H1 (cell line): Measurements from ENCODE around the gene EPHA3. TPM values are rescaled to one million over a fixed set of nuclear protein-coding genes. Genes with fewer than 3 reads are reported as not detected.

ENCODE experiments used
- ATF2 ChIP-seq: IDR thresholded peaks from 2 replicates; pipeline ENCODE4 v1.6.1; 2012; ENCODE audit warnings: low read length, inconsistent platforms
- BACH1 ChIP-seq: IDR thresholded peaks from 2 replicates; pipeline ENCODE4 v1.6.1; 2012; ENCODE audit warnings: low read length, improper control_type of control experiment
- CBX8 ChIP-seq: fragments of 300-800, 300-1000 bp; sonication (generic); IDR thresholded peaks from 2 replicates; pipeline ENCODE4 v1.7.1; 2016; ENCODE audit warnings: low read depth, low read length, borderline replicate concordance
- CEBPB ChIP-seq: IDR thresholded peaks from 2 replicates; pipeline ENCODE4 v1.6.1; 2012; ENCODE audit warnings: low read depth, low read length
- EP300 ChIP-seq, 2 experiments: IDR thresholded peaks; 1 replicate in 1 of 2; 2 replicates in 1 of 2; pipeline ENCODE4 v1.6.1; 2011 to 2012; ENCODE audit warnings: low read depth in 2 of 2, low read length in 2 of 2, mild to moderate bottlenecking in 2 of 2, borderline replicate concordance in 1 of 2, inconsistent platforms in 1 of 2, moderate library complexity in 1 of 2
- SP4 ChIP-seq: IDR thresholded peaks from 2 replicates; pipeline ENCODE4 v1.6.1; 2012; ENCODE audit warnings: low read length, inconsistent platforms
- polyA plus RNA-seq, 7 experiments: library from polyadenylated mRNA; depleted of rRNA in 3 of 7; stranded (reverse) in 5 of 7; unstranded in 2 of 7; fragments of >200 nt in 5 of 7; fragments of 200-250 nt in 2 of 7; gene quantifications; 1 replicate in 5 of 7; 2 replicates in 1 of 7; 4 replicates in 1 of 7; pipeline versions ENCODE4 v1.2.1 to v1.2.3, GENCODE V29; 2011 to 2013; ENCODE audit warnings: missing spikeins in 2 of 7, mixed read lengths in 2 of 7
- total RNA-seq: library from RNA; stranded (reverse); fragmentation: NEBNext Ultra II Directional; extraction: Animal tissue kit (Norgen Biotek cat#: 25700); gene quantifications from 2 replicates; pipeline ENCODE4 v1.2.1, GENCODE V29; 2021

The EPHA3 gene
- total and polyA plus RNA-seq, 2 of the 8 experiments (the other 6 are each of a cell fraction or from before 2014, with no cell fraction given) = 0.09 to 0.22 TPM

- TF ChIP-seq ATF2 (no peak), SP4 (no peak), CEBPB (no peak), EP300 (IDR thresholded peaks at IDR 0.05; ENCODE audit: borderline replicate concordance in 1 of 2, low read depth in 2 of 2, low read length in 2 of 2) (no peak), BACH1 (no peak), CBX8 (no peak)
- TF ChIP-seq, all 59 proteins: peak for 0
Observed at GRCh38 chr3:89171687-89172545, 64.5 kb downstream of the EPHA3 start (continued).
